Measurements from ENCODE around the gene CRYL1. TPM values are rescaled to one million over a fixed set of nuclear protein-coding genes. Genes with fewer than 3 reads are reported as not detected.
A peak's percentile ranks its signal among the peaks of the same experiment; 100 is the strongest.

Gene CRYL1
- total RNA-seq, 4 donors from 2014 or later = 75.0 to 188 (median 145) TPM

- H3K27me3 ChIP-seq = no peaks in the 10 kb centered on the region
- H3K4me1 ChIP-seq = peaks cover 0 to 2% (median 0%) of the 10 kb centered on the region in 4 donors
- H3K9me3 ChIP-seq = no peaks in the 10 kb centered on the region
- WGBS, 2 donors (ENCODE audit: low coverage in 1 of 2) = 86% methylated on average over 5 of the region's 5 CpGs; no CpG with 5 or more reads in 1 of the 2 donors
- DNase-seq = no peak
- intact Hi-C loops (cut with DNase I; ENCODE audit: low total_unique reads) = no loop called here
- no peak overlapping the region for H3K27ac ChIP-seq
- no peak overlapping the region for H3K4me3 ChIP-seq
- in situ Hi-C loops (cut with MboI; ENCODE audit: low pct_ligation_motif_present in 1 of 4, low pct_unique_long_range_greater_than_20kb in 1 of 4, low sequenced_read_pairs in 3 of 4) = no loop called here
- no peak for TF ChIP-seq EP300 (IDR thresholded peaks at IDR 0.05; ENCODE audit: low read depth)
- TF ChIP-seq POLR2A (IDR thresholded peaks at IDR 0.05) = no peak
- no peaks in the 10 kb centered on the region for H3K36me3 ChIP-seq
These were observed 124.1 kb downstream of the CRYL1 start for GRCh38 chr13:20401531-20401930.

- in situ Hi-C loops (cut with MboI; ENCODE audit: low pct_ligation_motif_present in 1 of 4, low pct_unique_long_range_greater_than_20kb in 1 of 4, low sequenced_read_pairs in 3 of 4) = no loop called here
- intact Hi-C loops (cut with DNase I; ENCODE audit: low total_unique reads) = no loop called here
- H3K27ac ChIP-seq = no peak overlapping the region
- H3K9me3 ChIP-seq = no peaks in the 10 kb centered on the region
- no peak overlapping the region for H3K4me3 ChIP-seq
- H3K27me3 ChIP-seq = no peaks in the 10 kb centered on the region
- H3K36me3 ChIP-seq = no peaks in the 10 kb centered on the region
- no peak for DNase-seq
- TF ChIP-seq EP300 (IDR thresholded peaks at IDR 0.05; ENCODE audit: low read depth) (no peak), POLR2A (IDR thresholded peaks at IDR 0.05) (no peak), CTCF (IDR thresholded peaks at IDR 0.05) (no peak), POLR2AphosphoS5 (IDR thresholded peaks at IDR 0.05) (no peak)
- peaks cover 0 to 2% (median 0%) of the 10 kb centered on the region in 4 donors for H3K4me1 ChIP-seq
- 54 to 56% methylated on average over 5 to 7 of the region's 7 CpGs for WGBS, 2 donors (ENCODE audit: low coverage in 1 of 2)
These were observed 124.9 kb downstream of the CRYL1 start for GRCh38 chr13:20400774-20401173.

GRCh38 chr13:20399961-20400360, 125.7 kb downstream of the CRYL1 start:
- no peaks in the 10 kb centered on the region for H3K27me3 ChIP-seq
- WGBS, 2 donors (ENCODE audit: low coverage in 1 of 2) = 98 to 100% methylated on average over 1 to 4 of the region's 4 CpGs
- intact Hi-C loops (cut with DNase I; ENCODE audit: low total_unique reads) (no loop called here), in situ Hi-C loops (cut with MboI; ENCODE audit: low pct_ligation_motif_present in 1 of 4, low pct_unique_long_range_greater_than_20kb in 1 of 4, low sequenced_read_pairs in 3 of 4) (no loop called here)
- H3K4me3 ChIP-seq = no peak overlapping the region
- H3K9me3 ChIP-seq = no peaks in the 10 kb centered on the region
- TF ChIP-seq EP300 (IDR thresholded peaks at IDR 0.05; ENCODE audit: low read depth) (no peak), CTCF (IDR thresholded peaks at IDR 0.05) (no peak), POLR2AphosphoS5 (IDR thresholded peaks at IDR 0.05) (no peak), POLR2A (IDR thresholded peaks at IDR 0.05) (no peak)
- no peak overlapping the region for H3K27ac ChIP-seq
- H3K4me1 ChIP-seq = peaks cover 0 to 2% (median 0%) of the 10 kb centered on the region in 4 donors
- DNase-seq = no peak
- no peaks in the 10 kb centered on the region for H3K36me3 ChIP-seq

GRCh38 chr13:20399515-20399914, 126.1 kb downstream of the CRYL1 start:
- H3K4me3 ChIP-seq = no peak overlapping the region
- in situ Hi-C loops (cut with MboI; ENCODE audit: low pct_ligation_motif_present in 1 of 4, low pct_unique_long_range_greater_than_20kb in 1 of 4, low sequenced_read_pairs in 3 of 4) (no loop called here), intact Hi-C loops (cut with DNase I; ENCODE audit: low total_unique reads) (no loop called here)
- DNase-seq = no peak
- peaks cover 0 to 2% (median 0%) of the 10 kb centered on the region in 4 donors for H3K4me1 ChIP-seq
- WGBS, 2 donors (ENCODE audit: low coverage in 1 of 2) = 88 to 100% methylated on average over 3 to 5 of the region's 5 CpGs
- TF ChIP-seq CTCF (IDR thresholded peaks at IDR 0.05) = no peak
- TF ChIP-seq POLR2A (IDR thresholded peaks at IDR 0.05) = no peak
- no peak for TF ChIP-seq EP300 (IDR thresholded peaks at IDR 0.05; ENCODE audit: low read depth)
- no peaks in the 10 kb centered on the region for H3K27me3 ChIP-seq
- H3K27ac ChIP-seq = no peak overlapping the region
- no peaks in the 10 kb centered on the region for H3K36me3 ChIP-seq
- H3K9me3 ChIP-seq = no peaks in the 10 kb centered on the region

GRCh38 chr13:20398459-20398858, 127.2 kb downstream of the CRYL1 start:
- in situ Hi-C loops (cut with MboI; ENCODE audit: low pct_ligation_motif_present in 1 of 4, low pct_unique_long_range_greater_than_20kb in 1 of 4, low sequenced_read_pairs in 3 of 4) (no loop called here), intact Hi-C loops (cut with DNase I; ENCODE audit: low total_unique reads) (no loop called here)
- WGBS, 2 donors (ENCODE audit: low coverage in 1 of 2) = 49 to 51% methylated on average over 5 to 10 of the region's 10 CpGs
- Histone ChIP-seq H3K4me3 (no peak overlapping the region), H3K27me3 (no peaks in the 10 kb centered on the region), H3K27ac (no peak overlapping the region), H3K4me1 (peaks cover 0 to 2% (median 0%) of the 10 kb centered on the region in 4 donors), H3K9me3 (no peaks in the 10 kb centered on the region), H3K36me3 (no peaks in the 10 kb centered on the region)
- TF ChIP-seq EP300 (IDR thresholded peaks at IDR 0.05; ENCODE audit: low read depth) (no peak), POLR2AphosphoS5 (IDR thresholded peaks at IDR 0.05) (no peak), POLR2A (IDR thresholded peaks at IDR 0.05) (no peak), CTCF (IDR thresholded peaks at IDR 0.05) (no peak)
- DNase-seq = peak; percentile 21

All from transverse colon (tissue), 4 donors.